ENCODE results near the gene NOL7.

GRCh38 chr6:13565921-13566320 is 49.2 kb upstream of the NOL7 start:
- TF ChIP-seq MLX (CRISPR knock-in tag; conservative IDR thresholded peaks at IDR 0.05): no peak
- no peak for TF ChIP-seq FOXA1 (IDR thresholded peaks at IDR 0.05; ENCODE audit: borderline replicate concordance)
- TF ChIP-seq NRF1 (conservative IDR thresholded peaks at IDR 0.05 in 1 of 2, IDR thresholded peaks at IDR 0.05 in 1 of 2): no peak
- TF ChIP-seq NFIC (IDR thresholded peaks at IDR 0.05): no peak
- TF ChIP-seq ATF2 (CRISPR knock-in tag; IDR thresholded peaks at IDR 0.05): no peak
- no peak for TF ChIP-seq CHCHD3 (CRISPR knock-in tag; IDR thresholded peaks at IDR 0.05)
- no peak for TF ChIP-seq TEAD4 (IDR thresholded peaks at IDR 0.05; ENCODE audit: low read length)
- TF ChIP-seq TEAD4 (CRISPR knock-in tag; IDR thresholded peaks at IDR 0.05; ENCODE audit: borderline replicate concordance): no peak
- TF ChIP-seq POLR2B (IDR thresholded peaks at IDR 0.05; ENCODE audit: low read depth, partially characterized antibody): no peak
- TF ChIP-seq ZNF23 (CRISPR knock-in tag; IDR thresholded peaks at IDR 0.05): no peak
